GM12801 (cell line): Measurements from ENCODE around the gene PTPN2.

Experiments
- TF ChIP-seq, protein P1 (sequence below): IDR thresholded peaks from one replicate; pipeline ENCODE4 v1.5.1; 2011; ENCODE audit warnings: control low read depth; ENCODE audit not compliant: insufficient read length; ENCODE audit errors: extremely low read depth

Gene PTPN2

DNA sequence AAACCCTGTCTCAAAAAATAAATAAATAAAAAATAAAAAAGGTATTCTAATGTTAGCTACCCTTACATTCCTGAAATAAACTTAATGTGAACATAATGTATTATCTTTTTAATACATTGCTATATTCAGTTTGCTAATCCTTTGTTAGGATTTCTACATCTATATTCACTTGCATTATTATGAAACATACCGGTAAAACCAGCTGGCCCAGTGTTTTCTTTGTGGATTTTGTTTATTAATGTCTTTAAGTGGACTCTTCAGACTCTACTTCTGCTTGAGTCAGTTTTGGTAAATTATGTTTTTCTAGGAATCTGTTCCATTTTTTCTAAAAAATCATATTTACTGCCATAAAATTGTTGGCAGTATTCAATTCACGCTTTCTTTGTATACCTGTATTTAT is 34.5 kb downstream of the PTPN2 start:
- TF ChIP-seq, protein P1, sequence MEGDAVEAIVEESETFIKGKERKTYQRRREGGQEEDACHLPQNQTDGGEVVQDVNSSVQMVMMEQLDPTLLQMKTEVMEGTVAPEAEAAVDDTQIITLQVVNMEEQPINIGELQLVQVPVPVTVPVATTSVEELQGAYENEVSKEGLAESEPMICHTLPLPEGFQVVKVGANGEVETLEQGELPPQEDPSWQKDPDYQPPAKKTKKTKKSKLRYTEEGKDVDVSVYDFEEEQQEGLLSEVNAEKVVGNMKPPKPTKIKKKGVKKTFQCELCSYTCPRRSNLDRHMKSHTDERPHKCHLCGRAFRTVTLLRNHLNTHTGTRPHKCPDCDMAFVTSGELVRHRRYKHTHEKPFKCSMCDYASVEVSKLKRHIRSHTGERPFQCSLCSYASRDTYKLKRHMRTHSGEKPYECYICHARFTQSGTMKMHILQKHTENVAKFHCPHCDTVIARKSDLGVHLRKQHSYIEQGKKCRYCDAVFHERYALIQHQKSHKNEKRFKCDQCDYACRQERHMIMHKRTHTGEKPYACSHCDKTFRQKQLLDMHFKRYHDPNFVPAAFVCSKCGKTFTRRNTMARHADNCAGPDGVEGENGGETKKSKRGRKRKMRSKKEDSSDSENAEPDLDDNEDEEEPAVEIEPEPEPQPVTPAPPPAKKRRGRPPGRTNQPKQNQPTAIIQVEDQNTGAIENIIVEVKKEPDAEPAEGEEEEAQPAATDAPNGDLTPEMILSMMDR, result no peak

DNA sequence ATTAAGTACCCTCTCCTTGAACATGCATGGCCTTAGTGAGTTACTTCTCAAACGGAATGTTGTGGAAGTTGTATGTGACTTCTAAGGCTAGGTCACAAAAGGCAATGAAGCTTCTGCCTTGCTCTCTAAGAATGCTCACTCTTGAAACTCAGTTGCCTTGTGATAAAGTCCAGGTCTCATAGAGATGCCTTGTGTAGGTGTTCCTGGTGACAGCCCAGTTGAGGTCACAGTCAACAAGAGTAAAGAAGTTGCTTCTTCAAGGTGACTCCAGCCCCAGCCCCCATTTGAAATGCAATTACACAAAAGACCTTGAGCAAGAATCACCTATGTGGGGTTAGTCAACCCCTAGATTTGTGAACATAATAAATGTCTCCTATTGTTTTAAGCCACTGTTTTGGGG is 35.6 kb downstream of the PTPN2 start:
- TF ChIP-seq, protein P1, result no peak

DNA sequence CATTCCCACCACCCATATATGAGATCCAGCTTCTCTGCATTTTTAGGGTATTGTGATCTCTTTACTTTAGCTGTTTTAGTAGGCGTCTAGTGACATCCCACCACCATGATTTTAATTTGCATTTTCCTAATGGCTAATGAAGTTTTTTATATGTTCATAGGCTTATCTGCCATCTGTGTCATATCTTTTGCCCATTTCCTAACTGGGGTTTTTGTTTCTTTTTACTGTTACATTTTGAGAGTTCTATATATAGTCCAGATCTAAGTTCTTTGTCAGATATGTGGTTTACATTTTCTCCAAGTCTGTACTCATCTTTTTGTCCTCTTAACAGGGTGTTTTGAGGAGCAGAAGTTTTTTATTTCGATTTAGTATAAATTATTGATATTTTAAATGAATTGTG is 39.6 kb downstream of the PTPN2 start:
- TF ChIP-seq, protein P1, result no peak

- TF ChIP-seq, protein P1, result no peak
Measured at GRCh38 chr18:12843420-12844350, 40.4 kb downstream of the PTPN2 start.

- TF ChIP-seq, protein P1, result no peak
Measured at GRCh38 chr18:12842459-12843380, 41.3 kb downstream of the PTPN2 start.

- TF ChIP-seq, protein P1, result no peak
Measured at GRCh38 chr18:12841070-12841469, 43.0 kb downstream of the PTPN2 start.

DNA sequence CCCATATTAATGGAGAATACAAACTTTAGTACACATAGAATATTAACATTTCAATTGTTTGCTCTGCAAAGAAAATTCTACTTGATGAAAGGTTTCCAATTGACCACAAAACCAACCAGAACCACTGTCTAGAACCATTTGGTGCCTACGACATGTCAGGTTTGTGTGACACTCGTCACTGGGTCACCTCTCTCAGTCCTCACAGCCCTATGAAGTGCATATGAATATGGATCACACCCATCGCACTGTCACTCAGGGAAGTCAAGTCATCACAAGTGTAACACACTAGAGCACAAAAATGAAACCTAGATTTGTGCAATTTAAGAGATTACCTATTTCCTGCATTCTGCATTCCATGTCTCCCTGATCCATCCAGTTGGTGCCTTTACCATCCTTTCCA is 43.7 kb downstream of the PTPN2 start:
- TF ChIP-seq, protein P1, result no peak
